GM21825 (cell line): Measurements from ENCODE around the gene CANX.

ENCODE experiments used
- ATAC-seq: cut with Tn5 transposase; IDR thresholded peaks from one replicate; pipeline ENCODE4 v1.9.1; 2021; ENCODE audit warnings: mild to moderate bottlenecking, moderate library complexity; ENCODE audit not compliant: unreplicated experiment

CANX gene

DNA sequence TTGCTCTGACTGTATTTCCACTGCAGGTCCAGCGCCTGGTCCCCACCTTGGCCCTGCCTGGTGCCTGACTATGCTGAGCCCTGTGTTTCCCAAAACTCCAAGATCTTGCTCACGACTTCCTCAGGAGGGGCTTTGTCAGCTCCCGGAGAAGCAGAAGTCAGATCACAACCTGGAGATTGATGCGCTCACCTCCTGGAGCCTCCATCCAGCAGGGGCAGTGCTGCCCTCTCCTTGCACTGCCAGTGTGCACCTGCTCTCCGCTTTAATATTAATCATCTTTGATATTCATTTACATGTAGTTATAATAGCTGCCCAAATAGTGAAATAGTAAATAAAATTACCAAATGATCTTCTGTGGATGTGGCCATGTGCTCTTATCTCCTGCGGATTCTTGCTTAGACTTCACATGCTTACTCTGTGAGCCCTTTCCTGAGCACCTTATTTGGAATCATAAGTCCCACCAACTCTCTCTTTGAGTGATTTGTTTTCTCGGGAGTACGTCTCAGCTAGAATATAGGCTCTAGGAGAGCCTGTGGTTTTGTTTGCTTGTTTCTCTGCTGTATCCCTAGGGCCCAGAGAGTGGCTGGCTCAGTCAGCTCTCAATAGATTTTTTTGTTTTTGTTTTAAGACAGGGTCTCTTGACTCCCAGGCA, 51.2 kb downstream of the CANX start:
- no peak for ATAC-seq

DNA sequence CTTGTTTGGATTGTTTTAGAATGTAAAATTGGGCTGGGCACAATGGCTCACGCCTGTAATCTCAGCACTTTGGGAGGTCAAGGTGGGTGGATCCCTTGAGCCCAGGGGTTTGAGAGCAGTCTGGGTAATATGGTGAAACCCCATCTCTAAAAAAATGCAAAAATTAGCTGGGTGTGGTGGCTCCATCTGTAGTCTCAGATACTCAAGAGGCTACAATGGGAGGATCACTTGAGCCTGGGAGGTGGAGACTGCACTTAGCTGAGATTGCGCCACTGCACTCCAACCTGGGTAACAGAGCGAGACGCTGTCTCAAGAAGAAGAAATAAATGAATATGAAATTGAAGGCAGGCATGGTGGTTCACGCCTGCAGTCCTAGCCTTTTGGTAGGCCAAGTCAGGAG, 55.2 kb downstream of the CANX start:
- no peak for ATAC-seq

DNA sequence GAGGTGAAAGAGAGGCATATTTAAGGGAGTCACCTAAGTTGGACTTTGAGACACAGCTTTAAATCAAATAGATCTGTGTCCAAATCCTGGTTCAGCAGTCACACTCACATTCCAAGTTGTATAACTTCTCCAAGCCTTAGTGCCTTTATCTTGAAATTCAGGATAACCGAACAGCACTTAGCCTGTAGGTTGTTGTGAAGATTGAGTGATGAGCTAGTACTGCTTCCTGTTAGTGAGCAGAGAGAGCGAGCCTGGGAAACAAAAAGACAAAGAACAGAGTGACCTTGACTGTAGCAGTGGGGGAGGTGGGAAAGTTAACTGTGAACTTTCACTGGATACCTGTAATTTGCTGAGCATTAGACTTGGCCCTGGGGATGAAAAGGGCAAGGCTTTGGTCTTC, 56.3 kb downstream of the CANX start:
- ATAC-seq, result no peak

DNA sequence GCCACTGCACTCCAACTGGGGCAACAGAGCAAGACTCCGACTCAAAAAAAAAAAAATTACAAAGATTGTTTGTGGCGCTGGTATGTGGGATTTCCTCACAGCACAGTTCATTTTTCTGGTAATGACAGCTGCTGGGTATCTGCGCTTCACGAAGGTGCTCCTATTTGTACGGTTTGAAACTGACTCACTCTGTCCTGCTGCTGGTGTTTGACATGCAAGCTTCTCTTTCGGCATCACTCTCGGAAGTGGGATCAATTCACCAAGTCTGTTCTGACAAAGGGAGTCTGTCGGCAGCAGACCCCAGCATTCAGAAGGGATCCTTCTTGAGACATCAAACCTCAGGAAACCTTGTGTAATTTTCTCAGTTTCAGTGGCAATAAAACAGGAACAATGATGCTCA, 60.2 kb downstream of the CANX start:
- no peak for ATAC-seq

DNA sequence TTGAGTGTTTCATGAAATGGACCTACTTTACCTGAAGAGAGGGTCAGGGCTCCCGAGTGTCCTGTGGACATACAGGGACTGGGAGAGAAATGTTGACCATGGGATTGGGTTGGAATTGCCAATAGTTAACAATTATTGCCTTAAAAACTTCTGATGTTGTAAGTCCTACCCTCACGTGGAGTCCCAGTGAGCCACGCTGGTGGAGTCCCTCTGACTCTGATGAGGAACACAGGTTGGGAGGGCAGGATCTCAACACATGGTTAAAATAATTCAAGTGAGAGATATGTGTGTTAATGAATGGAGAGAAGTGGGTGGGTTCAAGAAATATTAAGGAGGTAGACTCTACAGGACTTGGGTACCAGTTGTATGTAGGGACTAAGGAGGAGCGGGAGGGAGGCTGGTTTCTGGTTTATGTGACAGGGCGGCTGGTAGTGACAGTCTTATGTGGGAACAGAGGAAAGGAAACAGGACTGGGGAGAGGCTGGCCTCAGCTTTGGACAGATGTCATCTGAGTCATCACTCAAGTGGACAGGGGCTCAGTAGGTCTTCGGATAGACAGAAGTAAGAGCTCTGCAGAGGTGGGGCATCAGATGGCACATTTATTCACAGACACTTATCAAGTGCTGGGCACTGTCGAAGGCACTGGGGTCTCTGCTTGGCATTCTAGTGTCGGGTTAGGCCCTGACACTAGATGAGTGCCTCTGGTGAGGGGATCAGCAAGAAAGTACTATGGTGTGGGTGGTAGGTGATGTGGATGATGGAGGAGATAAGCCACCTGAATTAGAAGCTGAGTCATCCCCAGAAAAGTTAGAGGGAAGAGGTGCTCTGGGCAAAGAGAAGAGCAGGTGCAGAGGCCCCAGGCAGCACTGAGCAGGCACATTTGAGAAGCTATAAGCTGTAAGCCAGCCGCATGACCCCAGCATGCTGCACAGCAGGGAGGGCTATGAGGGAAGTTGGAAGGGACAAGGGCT, 61.1 kb downstream of the CANX start:
- no peak for ATAC-seq

DNA sequence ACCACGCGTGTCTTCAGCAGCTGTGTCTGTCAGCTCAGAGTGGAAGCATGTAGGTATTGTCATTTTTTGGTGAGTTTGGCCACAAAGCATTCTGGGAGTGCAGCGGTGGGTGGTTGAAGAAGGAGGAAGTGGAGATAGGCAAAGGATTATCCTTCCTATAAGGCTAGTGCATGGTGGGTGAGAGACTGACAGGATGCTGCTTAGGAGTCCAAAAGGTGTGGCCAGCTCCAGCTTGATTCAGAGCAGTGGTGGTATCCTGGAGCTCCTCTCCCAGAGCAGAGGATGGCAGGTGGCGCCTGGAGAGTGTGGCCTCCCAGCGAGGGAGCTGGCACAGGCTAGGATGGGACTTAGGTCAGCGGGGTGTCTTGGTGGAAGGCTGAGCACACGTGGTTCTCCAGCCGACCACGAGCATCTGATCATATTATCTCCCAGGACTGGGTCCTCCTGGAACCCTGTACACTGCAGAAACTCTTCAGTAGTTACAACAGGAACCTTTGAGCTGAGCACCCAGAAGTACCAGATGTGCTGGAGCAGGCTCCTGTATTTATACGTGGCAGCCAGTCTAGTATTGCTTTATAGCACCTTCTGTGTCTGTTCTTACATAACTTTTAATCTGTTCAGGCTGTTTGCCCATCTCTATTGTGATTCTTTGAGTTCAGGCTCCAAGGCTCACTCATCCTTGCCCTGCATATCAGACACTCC, 63.5 kb downstream of the CANX start:
- ATAC-seq, result no peak

DNA sequence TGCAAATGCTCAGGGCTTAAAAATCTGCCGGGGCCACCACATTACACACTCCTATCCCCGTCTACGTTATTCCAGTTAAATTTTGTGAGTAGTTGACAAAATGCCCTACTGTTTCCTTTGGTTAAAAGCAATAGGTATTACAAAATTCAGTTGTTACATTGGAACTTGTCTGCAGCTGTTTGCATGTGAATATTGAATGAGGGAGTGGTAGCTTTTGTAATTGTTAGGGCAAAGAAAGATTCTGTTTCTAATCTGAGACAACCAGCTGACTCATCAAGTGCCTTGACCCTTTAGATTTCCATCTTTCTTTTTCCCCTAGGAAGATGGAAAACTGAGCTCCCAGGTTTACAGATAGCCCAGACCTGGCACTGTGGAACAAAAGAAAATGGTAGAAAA, 64.0 kb downstream of the CANX start:
- ATAC-seq, result no peak

DNA sequence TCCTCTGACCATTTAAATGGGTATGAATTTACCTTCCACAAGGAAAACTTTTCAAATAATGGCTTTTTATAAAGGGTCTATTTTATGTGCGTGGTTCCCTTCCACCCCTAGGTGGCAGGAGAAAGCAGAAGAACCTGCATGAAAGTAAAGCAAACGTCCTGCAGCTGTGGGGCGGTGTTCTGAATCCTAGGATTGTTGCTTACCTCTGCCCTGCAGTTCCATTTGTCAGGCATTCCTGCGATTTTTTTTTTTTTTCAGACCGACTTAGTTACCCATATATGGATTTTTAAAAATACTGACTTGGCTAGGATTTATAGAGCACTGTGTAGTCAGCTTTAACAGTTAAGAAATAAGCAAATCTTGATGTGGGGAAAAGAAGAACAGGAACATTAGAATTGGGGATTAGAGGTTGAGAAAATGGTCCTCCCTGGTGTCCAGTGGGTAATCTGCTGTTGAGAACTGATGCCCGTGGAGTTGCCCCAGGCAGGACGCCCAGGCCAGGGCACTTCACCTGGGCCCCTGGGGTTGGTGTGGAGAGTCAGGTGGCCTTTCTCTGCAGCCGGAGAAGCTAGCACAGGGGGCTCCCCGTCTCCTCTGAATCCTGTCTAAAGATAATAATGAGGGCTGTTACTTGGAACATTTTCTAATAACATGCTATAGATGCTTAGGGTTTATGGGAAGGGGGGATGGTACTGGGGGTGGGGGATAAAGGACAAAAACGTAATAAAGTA, 64.6 kb downstream of the CANX start:
- peak; percentile 48 for ATAC-seq

DNA sequence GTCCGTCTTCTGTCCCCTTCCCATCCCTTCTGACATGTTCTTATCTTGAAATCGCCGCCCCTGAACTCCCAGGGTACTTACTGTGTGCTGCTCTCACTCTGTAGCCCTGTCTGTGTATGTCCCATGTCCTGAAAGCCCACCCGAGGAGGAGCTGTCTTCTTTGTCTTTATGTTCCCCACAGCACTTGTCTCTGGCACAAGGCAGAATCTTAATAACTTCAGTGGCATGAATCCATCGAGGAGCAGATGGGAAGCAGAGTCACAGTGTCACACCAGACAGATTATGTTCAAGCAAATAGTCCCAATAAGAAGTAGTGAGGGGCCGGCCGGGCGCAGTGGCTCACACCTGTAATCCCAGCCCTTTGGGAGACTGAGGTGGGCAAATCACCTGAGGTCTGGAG, 65.3 kb downstream of the CANX start:
- no peak for ATAC-seq

DNA sequence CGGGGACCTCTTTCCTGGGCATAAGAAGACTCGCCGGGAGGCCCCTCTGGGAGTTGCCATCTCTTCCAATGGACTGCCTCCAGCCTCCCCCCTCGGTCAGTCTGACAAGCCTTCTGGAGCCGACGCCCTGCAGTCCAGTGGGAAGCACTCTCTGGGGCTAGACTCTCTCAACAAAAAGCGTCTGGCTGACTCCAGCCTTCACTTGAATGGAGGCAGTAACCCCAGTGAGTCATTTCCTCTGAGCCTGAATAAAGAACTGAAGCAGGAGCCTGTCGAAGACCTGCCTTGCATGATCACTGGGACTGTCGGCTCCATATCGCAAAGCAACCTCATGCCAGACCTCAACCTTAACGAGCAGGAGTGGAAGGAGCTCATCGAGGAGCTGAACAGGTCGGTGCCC, 66.6 kb downstream of the CANX start:
- no peak for ATAC-seq

DNA sequence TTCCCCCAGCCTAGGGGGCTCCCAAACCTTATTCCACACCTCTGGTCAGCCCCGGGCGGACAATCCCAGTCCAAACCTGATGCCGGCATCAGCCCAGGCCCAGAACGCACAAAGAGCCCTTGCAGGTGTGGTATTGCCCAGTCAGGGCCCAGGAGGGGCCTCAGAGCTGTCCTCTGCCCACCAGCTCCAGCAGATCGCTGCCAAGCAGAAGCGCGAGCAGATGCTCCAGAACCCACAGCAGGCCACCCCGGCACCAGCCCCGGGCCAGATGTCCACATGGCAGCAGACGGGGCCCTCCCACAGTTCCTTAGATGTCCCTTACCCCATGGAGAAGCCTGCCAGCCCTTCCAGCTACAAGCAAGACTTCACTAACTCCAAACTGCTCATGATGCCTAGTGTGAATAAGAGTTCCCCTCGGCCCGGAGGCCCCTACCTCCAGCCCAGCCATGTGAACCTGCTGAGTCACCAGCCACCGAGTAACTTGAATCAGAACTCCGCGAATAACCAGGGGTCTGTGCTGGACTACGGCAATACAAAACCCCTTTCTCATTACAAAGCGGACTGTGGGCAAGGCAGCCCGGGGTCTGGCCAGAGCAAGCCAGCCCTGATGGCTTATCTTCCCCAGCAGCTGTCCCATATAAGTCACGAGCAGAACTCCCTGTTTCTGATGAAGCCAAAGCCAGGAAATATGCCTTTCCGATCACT, 67.4 kb downstream of the CANX start:
- no peak for ATAC-seq

DNA sequence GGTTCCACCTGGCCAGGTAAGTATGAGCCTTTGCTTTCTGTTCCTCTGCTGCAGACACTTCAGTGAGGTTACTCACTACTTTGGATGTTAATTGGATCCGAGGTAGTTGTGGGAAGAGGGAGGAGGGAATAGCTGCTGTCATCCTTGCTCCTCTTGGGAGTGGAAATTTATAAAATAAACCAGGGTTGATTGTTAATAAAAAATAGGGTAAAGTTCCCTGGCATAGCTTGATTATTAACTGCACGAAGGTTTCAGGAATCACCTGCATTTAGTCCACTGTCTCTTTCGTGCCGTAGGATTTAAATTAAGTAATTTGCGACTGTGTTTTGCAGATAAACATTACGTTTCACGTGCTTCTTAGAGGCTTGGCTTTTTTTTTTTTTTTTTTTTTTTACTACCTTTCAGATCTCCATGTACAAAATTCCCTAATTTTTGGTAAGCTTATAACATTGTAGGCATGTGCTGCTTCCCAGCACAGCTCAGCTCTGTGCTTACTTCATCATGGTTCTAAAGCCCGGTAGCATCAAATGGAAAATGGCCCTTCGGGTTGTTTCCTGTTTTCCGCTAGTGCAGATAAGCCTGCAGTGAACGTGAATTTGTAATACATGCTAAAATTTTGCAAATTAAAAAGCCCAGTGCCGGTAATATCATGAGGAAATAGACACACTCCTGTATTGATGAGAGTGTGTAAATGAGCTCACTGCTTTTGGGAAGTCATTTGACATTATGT, 68.1 kb downstream of the CANX start:
- ATAC-seq, result no peak

DNA sequence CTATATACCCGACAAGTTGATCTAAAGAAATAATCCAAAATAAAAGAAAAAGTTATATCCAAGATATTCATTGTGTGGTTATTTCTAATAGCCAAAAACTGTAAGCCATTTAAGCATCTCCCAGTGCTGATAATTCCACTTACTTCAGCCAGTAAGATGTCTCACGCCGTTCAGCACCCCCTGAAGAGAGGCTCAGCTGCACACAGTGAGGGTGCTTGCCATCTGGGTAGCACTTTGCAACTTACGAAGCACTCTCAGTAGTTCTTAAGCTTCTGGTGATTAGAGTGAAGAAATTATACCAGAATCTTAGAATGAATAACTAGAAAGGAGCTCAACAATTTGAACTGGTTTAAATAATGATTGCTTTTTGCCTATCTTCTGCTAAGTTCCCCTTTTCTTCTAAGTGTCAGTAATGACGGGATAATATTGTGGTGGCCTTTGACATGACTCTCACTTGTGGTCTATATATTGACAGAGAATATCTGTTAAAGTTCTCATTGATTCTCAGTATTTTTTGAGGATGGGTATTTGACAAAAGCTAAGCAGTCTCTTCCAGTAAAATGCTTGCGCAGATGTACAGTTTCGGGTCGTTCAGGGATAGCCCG, 68.8 kb downstream of the CANX start:
- no peak for ATAC-seq

DNA sequence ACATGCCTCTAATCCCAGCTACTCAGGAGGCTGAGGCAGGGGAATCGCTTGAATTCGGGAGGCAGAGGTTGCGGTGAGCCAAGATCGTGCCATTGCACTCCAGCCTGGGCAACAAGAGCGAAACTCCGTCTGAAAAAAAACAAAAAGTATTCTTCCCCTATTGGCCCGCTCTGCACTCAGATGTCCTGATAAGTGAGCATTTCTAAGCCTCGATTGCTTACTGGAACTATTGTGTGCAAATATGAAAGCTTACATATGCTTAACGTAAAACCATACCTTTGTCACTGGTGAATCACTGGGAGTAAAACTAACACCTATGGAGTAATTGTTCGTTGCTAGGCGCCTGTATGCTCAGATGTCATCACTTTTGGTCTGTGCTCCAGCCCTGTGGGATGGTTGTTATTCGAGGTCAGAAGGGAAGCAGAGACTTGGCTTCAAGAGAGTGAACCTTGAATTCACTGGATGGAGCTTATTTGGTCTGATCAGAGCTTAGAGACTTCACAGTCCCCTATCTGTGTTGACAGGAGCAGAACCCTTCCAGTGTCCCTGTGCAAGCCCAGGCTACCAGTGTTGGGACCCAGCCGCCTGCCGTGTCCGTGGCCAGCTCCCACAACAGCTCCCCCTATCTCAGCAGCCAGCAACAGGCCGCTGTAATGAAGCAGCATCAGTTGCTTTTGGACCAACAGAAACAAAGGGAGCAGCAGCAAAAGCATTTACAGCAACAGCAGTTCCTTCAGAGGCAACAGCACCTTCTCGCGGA, 69.7 kb downstream of the CANX start:
- ATAC-seq, result no peak

DNA sequence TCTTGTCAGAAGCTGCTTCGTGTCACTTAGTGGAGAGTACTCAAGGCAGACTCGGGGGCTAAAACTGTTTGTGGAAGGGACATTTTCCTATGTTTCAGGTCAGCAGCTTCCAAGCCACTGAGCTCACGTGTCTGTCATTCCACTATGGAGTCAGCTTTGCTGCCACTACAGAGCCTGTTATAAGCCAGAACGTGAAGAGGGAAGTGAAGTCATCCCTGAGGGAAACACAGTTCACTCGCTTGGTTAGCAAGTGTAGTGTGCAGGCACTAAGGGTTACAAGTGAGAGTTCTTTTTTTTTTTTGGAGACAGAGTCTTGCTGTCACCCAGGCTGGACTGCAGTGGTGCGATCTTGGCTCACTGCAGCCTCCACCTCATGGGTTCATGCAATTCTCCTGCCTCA, 70.5 kb downstream of the CANX start:
- no peak for ATAC-seq

DNA sequence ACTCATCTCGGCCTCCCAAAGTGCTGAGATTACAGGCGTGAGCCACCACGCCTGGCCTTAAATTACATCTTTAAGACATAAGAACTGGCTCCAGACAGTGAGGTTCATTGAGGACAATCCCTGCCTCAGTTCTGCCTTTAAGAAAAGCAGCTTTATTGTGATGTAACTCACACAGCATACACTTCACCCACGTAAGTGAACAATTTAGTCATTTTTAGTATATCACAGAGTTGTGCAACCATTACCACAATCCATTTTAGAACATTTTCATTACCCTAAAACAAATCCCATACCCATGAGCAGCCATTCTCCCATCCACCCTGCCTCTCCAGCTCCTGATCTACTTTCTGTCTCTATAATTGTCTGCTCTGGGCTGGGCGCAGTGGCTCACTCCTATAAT, 71.0 kb downstream of the CANX start:
- ATAC-seq, result no peak

DNA sequence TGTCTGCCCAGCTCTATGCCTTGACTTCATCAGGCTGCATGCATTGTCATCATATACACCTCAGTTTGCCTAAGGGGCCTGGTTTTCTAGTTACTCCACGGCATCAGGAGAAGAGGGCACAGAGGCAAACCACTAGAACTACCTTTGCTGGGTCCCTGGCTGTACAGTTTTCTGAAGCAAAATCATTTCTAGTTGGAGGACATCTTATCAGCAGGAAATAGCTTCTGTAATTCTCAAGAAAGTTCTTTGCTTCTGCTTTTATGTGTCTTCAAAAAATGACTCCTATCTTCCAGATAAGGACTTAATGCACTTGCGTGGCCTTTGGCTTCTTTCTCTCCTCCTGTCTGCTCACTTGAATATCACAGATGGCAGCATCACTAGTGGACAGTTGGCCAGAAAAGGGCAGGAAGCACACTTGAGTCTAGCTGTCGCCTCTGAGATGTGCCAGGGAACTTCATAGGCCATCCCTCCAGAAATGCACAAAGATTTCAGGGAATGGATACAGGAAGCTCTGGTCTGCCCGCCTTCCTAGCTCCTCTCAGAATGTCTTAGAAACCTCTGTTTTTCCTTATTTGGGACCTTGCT, 72.6 kb downstream of the CANX start:
- ATAC-seq, result no peak

DNA sequence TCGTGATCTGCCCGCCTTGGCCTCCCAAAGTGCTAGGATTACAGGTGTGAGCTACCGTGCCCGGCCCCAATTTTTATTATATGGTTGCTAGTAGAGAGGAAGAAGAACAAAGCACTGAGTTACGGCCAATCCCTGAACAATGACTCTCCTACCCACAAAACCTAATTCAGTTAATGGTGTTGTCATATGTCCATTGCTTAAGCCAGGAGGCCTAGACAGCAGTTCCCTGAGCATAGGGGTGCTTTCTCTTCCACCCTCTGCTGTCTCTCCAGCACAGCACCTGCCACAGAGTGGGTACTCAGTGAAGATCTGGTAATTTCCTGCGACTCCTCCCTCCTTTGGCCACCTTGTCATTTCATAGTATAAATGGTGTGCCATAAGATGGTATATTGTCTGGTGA, 73.6 kb downstream of the CANX start:
- no peak for ATAC-seq
